Suppressor macrophage treated with lipopolysaccharide for 1 hour (primary cell): Measurements from ENCODE around the gene PPME1.

Source experiments
- DNase-seq, 3 donors: peaks; one replicate each; pipeline ENCODE4 v3.0.0-alpha.2; 2020 to 2022

The PPME1 gene

DNA sequence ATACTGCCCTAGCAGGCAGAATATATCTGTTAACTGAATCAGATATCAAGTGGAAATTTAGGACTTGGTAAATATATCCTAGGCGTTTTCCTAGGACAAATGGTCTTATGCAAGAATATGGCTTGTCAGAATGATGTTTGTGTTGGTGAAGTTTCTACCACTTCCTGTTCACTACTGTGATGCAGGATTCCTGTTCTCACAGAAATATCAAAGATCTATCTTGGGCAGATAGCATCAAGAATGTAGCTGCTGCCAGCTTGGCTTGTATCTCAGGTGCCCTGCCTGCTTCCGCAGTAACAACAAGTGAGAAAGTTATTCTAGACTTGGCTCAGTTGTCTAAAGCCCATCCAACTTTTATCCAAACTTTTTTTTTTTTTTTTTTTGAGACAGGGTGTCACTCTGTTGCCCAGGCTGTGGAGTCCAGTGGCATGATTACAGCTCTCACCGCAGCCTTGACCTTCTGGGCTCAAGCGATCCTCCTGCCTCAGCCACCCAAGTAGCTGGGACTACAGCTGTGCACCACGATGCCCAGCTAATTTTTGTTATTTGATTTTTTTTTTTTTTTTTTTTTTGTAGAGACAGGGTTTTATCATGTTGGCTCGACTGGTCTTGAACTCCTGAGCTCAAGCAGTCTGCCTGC lies 61.3 kb downstream of the PPME1 start:
- no peak for DNase-seq

DNA sequence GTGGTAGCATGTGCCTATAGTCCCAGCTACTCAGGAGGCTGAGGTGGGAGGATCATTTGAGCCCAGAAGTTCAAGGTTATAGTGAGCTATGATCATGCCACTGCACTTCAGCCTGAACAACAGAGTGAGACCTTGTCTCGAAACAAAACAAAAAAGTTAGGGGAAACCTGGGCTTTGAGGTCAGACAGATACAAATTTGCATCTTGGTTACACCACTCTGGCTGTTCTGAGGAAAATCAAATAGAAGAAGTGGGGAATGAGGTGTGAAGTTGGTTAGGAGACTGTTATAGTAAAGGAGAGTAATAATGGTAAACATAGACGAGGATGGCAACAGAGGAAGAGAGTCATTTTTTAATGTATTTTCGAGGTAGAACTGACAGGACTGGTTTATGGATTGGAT lies 62.6 kb downstream of the PPME1 start:
- DNase-seq, result no peak

DNA sequence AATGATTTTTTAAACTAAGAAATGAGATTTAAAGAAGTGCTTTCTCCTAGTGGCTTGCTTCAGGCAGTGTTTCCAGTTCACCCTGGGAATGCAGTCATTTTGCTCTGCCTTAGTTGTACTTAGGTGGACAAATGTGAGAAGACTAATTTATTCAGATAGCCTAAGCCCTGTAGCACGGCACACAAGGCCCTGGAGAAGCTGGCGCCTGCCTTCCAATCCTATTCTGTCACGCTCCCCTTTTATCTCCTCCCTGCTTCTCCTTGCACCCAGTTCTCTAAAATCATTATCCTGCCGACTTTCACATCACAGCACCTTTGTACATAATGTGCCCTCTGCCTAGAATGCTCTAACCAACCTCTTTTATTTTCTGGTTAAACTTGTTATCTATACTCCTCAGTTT lies 64.0 kb downstream of the PPME1 start:
- DNase-seq, result no peak

GRCh38 chr11:74237541-74237940 lies 66.5 kb downstream of the PPME1 start:
- no peak for DNase-seq

- no peak for DNase-seq
These were observed 67.2 kb downstream of the PPME1 start for GRCh38 chr11:74238243-74238642.

DNA sequence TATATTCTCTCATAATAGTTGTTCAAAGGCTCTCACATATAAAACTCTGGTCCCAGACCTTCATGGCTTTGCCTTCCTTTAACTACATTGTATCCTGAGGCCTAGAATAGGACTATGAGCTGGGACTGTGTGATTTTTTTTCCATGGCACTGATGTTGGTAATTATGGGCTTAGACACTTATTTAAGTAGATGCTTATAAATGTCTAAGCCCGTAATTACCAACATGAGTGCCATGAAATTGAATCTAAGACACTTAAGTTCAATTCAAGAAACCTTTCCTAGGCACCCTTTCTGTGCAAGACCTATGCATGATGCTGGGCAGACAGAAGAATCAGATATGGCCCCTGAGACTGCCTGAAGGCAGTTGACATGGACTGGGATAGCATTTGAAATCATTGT lies 77.4 kb downstream of the PPME1 start:
- DNase-seq, result no peak

DNA sequence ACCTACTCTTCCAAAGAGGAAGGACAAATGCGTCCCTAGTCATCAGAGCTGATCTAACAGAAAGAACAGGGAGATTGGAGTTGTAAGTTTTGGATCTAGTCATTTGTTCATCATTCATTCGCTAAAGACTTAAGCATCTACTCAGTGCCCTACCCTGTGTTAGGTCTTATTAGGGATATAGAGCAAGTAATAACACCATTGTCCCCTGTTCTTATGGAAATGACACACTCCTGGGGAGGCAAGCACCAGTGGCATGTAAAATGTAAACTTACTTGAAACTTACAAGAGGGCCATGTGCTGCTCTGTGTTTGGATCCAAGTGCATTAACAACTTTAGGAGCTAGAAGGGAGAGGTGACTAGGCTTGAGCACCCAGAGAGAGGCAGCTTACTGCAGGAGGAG lies 78.4 kb downstream of the PPME1 start:
- no peak for DNase-seq

DNA sequence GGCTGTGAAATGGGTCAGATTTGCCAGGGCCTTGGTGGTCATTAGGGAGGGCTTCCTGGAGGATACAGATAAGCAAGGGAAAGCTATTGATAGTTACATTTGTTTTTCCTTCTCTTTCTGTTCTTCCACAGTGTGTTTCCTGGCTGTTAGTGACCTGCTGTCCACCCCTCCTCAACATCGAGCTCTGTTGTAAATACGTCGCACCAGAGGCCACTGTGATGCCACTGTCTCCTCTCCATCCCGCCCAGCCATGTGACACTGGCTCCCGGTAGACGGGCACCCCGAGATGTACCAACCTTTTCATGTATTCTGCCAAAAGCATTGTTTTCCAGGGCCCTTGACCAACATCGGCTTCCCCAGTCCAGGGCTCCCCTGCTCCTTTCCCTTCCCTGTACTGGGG lies 82.3 kb downstream of the PPME1 start:
- DNase-seq, result no peak

GRCh38 chr11:74255741-74256375 lies 84.8 kb downstream of the PPME1 start:
- DNase-seq, result peak; percentile 70 to 78 (median 74)

GRCh38 chr11:74256378-74257133 lies 85.5 kb downstream of the PPME1 start:
- DNase-seq, result no peak

GRCh38 chr11:74257959-74258553 lies 87.0 kb downstream of the PPME1 start:
- no peak for DNase-seq

DNA sequence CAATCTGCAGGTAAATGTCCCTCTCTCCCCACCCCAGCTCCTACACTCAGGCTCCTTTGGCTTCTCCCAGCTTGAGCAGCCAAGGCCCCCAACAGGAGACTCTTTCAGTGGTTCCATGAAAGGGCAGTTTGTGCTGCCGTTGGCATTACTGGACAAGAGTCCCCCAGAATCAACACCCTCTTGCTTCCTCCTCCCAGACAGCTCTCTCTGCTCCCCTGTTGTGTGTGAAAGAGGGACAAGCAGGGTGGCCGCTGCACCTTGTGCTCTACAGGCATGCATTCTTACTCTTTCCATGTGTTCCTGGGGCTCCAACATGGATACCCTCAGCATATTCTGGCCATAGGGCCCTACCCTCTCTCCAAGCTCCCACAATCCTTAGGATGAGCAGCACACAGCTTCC lies 91.6 kb downstream of the PPME1 start:
- DNase-seq, result no peak

DNA sequence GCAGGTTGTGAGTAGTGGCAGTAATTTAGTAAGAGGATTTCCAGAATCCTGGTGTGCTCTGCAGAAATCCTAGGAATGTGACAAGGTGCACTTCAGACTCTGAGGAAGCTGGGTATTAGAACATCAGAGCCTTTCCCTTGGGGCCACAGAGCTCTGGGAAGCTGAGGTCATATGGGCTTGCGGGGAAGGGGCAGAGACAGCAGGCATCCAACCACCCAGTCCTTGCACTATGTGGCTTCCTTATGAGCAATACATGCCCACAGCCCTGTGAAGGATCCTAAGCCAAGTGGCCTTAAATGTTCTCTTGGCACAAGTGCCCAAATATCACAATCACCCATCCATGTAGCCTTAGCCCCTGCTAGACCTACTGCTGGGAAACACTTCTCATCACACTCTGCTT lies 94.2 kb downstream of the PPME1 start:
- DNase-seq, result no peak

DNA sequence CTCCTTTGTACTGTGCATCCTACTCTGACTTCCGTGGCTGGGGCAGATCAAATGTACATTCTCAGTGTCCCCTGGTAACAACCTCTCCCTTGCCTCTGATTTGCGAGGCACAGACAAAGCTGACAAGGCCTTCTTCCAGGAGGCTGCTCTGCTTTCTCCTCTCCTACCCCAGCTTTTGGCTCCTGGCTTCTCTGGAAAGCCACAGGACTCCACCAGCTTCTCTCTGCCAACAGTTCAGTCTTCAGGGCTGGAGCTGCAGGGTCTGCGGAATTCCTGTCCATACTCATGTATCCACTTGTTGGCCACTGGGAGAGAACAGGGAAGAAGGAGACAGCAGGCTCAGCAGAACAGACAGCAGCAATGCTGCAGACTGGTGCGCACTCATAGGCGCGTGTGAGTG lies 95.9 kb downstream of the PPME1 start:
- no peak for DNase-seq

DNA sequence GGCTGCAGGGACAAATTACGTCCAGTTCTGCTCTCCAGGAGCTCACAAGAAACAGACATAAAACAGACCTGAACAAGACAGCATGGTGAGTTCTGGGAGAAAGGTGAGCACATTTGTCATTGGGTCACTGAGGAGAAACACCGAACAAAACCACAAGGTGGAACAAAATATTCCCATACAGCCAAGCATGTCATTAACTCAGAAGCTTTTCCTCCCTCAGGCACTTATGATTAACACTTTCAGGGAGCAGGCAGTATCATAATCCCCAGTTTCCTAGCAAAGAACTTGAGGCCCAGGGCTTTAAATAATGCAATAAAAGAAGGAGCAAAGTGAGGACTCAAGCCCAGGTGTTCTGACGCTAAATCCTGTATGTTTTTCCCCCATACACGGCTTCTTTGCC lies 97.4 kb downstream of the PPME1 start:
- DNase-seq, result no peak

- peak in 2 of 3 donors; percentile 26 to 44 for DNase-seq
These were observed 98.2 kb downstream of the PPME1 start for GRCh38 chr11:74269161-74269811.

GRCh38 chr11:74272276-74272675 lies 101.2 kb downstream of the PPME1 start:
- DNase-seq, result no peak

DNA sequence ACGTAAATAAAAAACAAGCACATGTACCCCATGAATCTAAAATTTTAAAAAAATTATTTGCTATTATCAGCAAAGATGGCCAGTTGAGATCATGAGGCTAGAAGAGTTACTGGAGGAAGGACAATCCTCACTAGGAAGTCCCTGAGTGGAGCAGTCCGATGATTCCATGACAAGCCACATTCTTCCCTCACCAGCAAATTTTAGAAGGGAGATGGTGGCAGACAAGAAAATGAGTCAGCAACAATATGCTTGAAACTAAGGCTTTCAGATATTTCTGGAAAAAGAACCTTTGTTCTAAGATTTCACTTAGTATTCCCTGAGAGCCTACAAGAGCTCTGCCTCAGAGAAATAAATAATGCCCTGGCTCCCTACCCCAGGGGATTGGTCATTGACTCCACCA lies 105.5 kb downstream of the PPME1 start:
- DNase-seq, result no peak

- DNase-seq, result no peak
These were observed 107.0 kb downstream of the PPME1 start for GRCh38 chr11:74278103-74278502.

DNA sequence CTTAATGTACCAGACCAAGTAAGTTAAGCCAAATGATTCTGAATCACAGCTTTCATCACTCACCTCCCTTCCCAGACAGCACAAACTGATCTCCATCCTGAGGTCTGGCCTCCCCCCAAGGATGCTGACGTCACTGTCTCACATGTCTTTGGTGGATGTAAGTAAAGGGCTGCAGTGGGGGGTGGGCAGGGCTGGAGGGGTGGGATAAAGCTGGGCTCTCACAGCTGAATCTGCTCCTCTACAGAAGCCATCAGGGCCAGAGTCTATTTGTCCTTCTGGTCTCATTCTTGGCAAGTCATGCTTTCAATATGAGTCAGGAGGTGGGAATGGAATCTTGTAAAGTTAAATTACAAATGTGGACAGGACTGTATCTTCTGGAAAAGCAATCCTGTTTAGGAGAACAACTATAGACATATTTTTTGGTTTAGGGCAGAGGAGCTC lies 107.7 kb downstream of the PPME1 start:
- no peak for DNase-seq

GRCh38 chr11:74279256-74279655 lies 108.2 kb downstream of the PPME1 start:
- no peak for DNase-seq

- DNase-seq, result no peak
These were observed 109.4 kb downstream of the PPME1 start for GRCh38 chr11:74280494-74280893.

- DNase-seq, result no peak
These were observed 111.3 kb downstream of the PPME1 start for GRCh38 chr11:74282421-74282820.
